Choroid plexus epithelial cell (primary cell): Measurements from ENCODE around the gene NR2F1-AS1.

Experiments used
- DNase-seq: peaks from one replicate; pipeline ENCODE4 v3.0.0-alpha.2; 2010; ENCODE audit warnings: low read depth
- H3K4me3 ChIP-seq: 2 replicates; pipeline ENCODE4 v1.5.1; 2011; ENCODE audit warnings: low read depth, mild to moderate bottlenecking, control low read depth, low read length, moderate library complexity
- TF ChIP-seq, protein P1 (sequence below): conservative IDR thresholded peaks from 2 replicates; pipeline ENCODE4 v1.5.1; 2011; ENCODE audit warnings: low read depth, mild to moderate bottlenecking, control low read depth, inconsistent platforms, low read length, moderate library complexity

NR2F1-AS1 gene

DNA sequence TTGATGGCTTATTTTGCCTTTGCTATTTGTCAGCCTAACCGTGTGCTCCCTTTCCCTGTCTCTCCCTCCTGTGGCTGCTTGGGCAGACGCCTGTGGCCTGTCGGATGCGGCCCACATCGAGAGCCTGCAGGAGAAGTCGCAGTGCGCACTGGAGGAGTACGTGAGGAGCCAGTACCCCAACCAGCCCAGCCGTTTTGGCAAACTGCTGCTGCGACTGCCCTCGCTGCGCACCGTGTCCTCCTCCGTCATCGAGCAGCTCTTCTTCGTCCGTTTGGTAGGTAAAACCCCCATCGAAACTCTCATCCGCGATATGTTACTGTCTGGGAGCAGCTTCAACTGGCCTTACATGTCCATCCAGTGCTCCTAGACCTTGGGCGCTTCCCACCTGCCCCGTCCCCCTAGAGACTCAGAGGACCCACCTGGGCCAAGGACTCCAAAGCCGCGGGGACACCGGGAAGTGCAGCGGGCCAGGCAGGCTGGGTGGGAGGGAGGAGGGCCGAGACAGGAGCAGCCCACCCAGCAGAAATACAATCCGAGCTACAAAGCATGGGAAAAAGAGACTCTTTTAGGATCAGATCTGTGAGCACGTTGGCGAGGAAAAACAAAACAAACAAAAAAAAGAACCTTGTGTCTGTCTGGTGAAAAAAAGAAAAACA lies 12.6 kb upstream of the NR2F1-AS1 start:
- TF ChIP-seq, protein P1, sequence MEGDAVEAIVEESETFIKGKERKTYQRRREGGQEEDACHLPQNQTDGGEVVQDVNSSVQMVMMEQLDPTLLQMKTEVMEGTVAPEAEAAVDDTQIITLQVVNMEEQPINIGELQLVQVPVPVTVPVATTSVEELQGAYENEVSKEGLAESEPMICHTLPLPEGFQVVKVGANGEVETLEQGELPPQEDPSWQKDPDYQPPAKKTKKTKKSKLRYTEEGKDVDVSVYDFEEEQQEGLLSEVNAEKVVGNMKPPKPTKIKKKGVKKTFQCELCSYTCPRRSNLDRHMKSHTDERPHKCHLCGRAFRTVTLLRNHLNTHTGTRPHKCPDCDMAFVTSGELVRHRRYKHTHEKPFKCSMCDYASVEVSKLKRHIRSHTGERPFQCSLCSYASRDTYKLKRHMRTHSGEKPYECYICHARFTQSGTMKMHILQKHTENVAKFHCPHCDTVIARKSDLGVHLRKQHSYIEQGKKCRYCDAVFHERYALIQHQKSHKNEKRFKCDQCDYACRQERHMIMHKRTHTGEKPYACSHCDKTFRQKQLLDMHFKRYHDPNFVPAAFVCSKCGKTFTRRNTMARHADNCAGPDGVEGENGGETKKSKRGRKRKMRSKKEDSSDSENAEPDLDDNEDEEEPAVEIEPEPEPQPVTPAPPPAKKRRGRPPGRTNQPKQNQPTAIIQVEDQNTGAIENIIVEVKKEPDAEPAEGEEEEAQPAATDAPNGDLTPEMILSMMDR: peak; percentile 19
- peak overlapping the region; percentile 53 for H3K4me3 ChIP-seq

DNA sequence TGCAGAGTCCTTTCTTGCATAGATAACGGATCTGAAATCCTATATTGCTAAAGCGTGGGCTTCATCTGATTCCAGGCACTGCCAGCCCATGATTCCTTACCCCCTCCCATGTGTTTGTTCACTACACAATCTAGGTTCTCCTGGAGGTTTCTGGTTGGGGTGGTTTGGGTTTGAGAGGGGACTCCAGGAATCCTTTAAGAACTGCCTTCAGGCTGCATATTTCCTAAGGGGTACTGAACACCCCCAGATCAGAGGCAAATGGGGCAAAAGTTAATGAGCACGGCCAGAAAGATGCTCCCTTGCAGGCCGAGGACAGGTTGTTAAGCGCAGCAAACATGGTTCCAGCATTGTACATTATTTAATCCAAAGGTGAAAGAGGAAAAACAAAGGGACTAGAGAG lies 11.9 kb upstream of the NR2F1-AS1 start:
- peak overlapping the region; percentile 53 for H3K4me3 ChIP-seq
- DNase-seq: peak; percentile 6

More for the DNA sequence above, 12.6 kb upstream of the NR2F1-AS1 start:
- DNase-seq: peak; percentile 54

DNA sequence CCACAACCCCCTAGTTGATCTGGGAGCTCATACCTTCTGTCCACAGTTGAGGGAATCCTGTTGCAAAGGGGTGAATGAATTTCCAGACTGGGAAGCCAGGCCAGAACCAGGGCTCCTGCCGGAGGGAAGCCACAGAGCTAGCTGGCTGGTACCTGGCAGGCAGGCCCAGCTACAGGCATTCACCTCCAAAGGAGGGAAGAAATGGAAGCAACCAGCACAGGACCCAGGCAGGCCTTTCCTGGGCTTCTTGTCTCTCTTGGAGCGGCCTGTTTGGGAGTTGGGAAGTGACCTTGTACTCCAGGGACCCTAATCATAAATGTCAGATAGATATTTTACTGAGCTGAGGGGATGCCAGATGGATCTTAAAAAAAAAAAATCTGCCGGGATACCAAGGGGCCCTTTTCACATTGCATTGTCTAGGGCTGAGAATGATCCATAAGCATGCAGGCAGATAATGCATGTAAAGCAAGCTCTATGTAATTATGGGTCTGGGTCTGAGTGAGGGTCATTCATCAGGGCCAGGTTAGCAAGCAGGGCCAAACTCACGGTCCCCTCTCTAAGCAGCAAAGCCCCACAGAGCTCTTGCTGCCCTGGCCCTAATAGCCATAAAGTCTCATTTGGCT lies 10.4 kb upstream of the NR2F1-AS1 start:
- H3K4me3 ChIP-seq: peak overlapping the region; percentile 69
- TF ChIP-seq, protein P1: no peak
- DNase-seq: peak; percentile 7

More for the DNA sequence above, 11.9 kb upstream of the NR2F1-AS1 start:
- TF ChIP-seq, protein P1: no peak

DNA sequence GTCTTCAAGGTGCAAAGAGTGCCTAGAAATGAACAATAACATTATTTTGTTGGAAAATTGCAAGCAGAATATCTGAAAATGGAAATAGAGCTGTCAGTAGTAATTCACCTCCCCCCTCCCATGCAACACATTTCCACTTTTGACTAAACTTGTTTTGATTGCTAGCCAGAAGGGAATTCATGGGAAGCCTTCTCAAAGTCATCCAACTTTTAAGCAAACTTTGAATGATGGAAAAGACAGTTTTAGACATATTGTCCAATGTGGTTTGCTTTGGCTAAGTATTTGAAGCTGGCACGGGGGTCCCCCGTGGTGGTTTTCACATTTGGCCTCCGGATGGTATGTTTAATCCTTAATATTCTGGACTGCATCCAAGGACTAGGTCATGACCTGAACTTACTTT lies 9.5 kb upstream of the NR2F1-AS1 start:
- peak overlapping the region; percentile 69 for H3K4me3 ChIP-seq
- DNase-seq: peak; percentile 58
- TF ChIP-seq, protein P1: no peak

DNA sequence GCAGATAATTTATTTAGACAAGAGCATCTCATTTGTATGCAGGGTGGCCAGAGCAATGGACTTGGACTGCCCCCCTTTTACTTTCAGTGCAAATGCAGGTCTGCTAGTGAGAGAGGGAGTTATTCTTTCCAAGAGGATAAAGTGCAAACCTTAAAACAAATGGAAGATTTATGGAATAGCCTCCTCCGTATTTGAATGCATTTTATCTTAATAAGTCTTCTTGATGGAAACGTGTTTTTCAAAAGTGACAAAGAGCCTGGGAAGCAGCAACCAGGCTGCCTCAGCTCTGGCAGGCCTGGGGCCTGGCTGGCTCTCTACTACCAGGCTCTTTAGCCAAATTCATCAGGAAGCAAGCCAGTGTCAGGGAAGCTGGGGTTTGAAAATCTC lies 8.8 kb upstream of the NR2F1-AS1 start:
- H3K4me3 ChIP-seq: peak overlapping the region; percentile 69
- TF ChIP-seq, protein P1: peak; percentile 27

DNA sequence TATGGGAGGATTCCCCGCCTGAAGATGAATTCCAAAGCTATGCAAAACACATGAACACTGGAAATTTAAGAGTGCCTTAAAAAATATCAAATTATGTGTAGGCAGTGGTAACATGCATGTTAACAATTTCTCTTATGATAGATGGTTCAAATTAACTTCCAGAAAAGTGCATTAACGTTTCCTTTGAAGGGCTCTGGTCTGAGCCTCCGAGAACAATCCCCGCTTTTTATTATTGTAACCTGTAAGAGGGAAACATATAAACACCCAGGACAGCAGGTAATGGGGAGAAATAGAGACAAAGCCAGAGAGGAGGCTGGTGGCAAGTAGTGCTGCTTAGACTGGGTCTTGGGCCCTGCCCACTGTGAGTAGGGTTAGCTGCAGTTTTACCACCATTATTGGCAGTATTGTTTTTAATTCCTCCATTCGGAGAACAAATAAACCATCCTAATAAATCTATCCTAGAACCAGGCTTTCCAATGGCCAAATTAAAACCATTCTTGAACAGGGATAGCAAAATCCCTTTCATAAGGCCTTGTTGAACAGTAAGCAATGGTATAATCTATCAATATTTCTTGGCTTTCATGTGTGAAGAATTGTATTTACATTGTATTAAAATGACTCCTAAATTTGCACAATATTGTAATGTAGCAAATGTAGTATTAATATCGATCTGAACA lies 8.3 kb upstream of the NR2F1-AS1 start:
- peak; percentile 32 for DNase-seq
- TF ChIP-seq, protein P1: no peak
- peak overlapping the region; percentile 69 for H3K4me3 ChIP-seq

More for the DNA sequence above, 8.8 kb upstream of the NR2F1-AS1 start:
- DNase-seq: peak; percentile 52
